GM19099 (cell line): ENCODE data around the gene AUTS2.

Experiments
- POLR2A ChIP-seq: IDR thresholded peaks from 3 replicates; pipeline ENCODE4 v1.6.1; 2011; ENCODE audit warnings: low read depth; ENCODE audit not compliant: insufficient read length; ENCODE audit errors: extremely low read depth

AUTS2 gene

GRCh38 chr7:70104243-70104642, 506.0 kb downstream of the AUTS2 start:
- no peak for TF ChIP-seq POLR2A

GRCh38 chr7:70113078-70113477, 514.8 kb downstream of the AUTS2 start:
- no peak for TF ChIP-seq POLR2A

GRCh38 chr7:70113536-70113935, 515.3 kb downstream of the AUTS2 start:
- no peak for TF ChIP-seq POLR2A

GRCh38 chr7:70114806-70115205, 516.5 kb downstream of the AUTS2 start:
- TF ChIP-seq POLR2A: no peak

- TF ChIP-seq POLR2A: no peak
Measured at GRCh38 chr7:70116244-70116643, 518.0 kb downstream of the AUTS2 start.

DNA sequence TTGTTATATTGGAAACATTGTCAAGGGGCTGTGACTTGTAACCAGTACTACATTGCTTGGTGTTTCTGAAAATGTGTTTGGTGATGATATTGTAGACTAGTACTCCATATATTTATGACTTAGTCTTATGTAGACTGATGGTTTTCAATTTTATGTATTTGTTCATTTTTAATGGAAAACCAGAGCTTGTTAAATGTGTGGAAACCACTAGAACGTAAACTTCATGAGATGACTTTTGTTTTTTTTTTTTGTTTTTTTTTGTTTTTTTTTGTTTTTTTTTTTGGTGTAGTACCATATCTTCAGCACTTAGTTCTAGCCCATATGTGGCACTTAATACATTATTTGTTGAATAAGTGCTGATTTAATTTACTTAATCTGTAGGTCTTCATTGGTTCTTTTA, 518.6 kb downstream of the AUTS2 start:
- no peak for TF ChIP-seq POLR2A

GRCh38 chr7:70120851-70121250, 522.6 kb downstream of the AUTS2 start:
- no peak for TF ChIP-seq POLR2A

GRCh38 chr7:70131817-70132216, 533.5 kb downstream of the AUTS2 start:
- TF ChIP-seq POLR2A: no peak

- TF ChIP-seq POLR2A: no peak
Measured at GRCh38 chr7:70132226-70132851, 534.1 kb downstream of the AUTS2 start.

DNA sequence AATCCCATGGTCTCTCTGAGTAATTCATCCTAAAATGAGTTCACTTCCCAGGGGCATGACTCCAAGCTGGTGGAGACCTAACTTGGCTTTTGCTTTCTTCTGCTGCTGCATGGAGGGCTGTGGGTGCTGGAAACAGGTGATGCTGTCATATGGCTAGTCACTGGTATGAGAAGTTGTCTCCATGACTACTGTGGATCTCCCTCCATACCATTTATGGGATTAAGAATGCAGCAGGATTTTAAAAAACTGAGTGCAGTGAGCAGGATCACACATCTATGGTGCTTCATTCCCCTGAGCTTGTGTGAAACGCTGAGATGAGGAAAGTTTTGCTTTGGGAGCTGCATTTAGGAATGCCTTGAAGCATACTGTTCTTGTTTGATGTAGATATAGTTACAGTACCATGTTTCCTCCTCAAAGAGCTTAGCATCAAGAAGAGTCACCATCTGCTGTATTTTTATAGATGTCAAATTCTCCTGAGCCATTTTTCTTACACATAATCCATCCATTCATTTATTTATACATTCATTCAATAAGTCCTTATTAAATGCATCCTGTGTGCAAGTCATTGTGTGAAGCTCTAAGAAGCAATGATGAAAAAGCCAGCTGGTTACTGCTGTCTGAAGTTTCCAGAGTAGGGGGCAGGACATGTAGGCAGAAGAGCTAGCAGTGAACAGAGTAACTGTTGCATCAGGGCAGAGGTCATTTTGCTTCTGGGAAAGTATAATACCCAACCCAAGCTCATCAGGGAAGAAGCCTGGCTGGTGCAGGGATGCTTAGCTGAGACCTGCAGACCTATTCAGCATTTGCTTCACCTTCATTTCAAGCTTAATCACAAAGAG, 534.8 kb downstream of the AUTS2 start:
- no peak for TF ChIP-seq POLR2A

GRCh38 chr7:70134029-70134770, 535.9 kb downstream of the AUTS2 start:
- TF ChIP-seq POLR2A: no peak

GRCh38 chr7:70135656-70136055, 537.4 kb downstream of the AUTS2 start:
- no peak for TF ChIP-seq POLR2A

GRCh38 chr7:70137126-70137525, 538.9 kb downstream of the AUTS2 start:
- TF ChIP-seq POLR2A: no peak

DNA sequence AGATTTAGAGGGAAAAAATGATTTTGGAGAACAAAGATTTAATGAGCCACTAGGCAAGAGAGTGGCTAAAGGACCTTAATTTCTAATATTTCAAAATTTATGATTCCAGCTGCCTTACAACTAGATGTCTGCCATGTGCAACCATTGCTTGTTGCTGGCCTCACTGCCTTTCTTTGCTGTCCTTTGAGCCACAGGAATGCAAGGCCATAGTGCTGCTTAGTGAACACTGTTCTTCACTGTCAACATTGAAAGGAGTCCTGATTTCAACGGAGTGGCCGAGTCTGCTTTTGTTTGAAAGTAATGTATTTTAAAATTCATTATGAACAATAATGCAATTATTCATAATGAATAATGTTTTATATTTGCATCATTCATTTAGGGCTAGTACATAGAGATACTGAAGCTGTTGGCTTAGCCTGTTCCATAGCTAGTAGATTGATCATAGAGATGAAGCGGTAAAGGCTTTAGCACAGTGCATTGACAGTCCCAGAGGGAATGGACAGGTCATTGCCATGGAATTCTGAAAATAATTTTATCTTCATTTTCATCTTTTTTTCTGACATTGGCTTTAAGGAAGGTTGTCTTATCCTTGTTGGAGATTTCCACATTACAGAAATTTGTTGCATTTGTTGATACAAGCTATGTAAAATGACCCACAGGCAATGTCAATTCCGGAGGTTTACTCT, 544.1 kb downstream of the AUTS2 start:
- TF ChIP-seq POLR2A: no peak

- no peak for TF ChIP-seq POLR2A
Measured at GRCh38 chr7:70143075-70144044, 545.1 kb downstream of the AUTS2 start.

DNA sequence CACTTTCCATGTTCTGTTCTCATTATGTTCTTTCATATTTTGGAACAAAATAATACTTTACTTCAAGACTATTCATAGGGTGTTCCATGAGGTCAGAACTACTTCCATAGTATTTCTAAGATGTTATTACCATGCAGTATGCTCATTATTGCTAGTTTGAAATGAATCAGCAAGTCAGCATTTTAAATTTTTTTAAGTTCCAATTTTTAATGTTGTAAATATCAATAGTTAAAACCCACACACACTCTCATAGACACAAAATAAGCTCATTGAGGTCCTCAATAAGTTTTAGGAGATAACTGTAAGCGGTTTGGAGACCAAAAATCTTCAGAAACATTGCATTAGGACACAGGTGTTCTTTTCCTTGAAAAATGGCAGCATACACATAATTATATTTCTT, 550.7 kb downstream of the AUTS2 start:
- no peak for TF ChIP-seq POLR2A
